T-helper 2 cell (primary cell): Measurements from ENCODE around the gene UBR2.
"Not testable (repeated sequence)": the region's sequence is repeated elsewhere in the genome, so short reads cannot be mapped to it uniquely, and the experiment has no call there.

ENCODE experiments used
- DNase-seq, 5 experiments: peaks; one replicate each; pipeline versions ENCODE4 v3.0.0 to v3.0.0-alpha.2; 2012 to 2022

UBR2 gene

DNA sequence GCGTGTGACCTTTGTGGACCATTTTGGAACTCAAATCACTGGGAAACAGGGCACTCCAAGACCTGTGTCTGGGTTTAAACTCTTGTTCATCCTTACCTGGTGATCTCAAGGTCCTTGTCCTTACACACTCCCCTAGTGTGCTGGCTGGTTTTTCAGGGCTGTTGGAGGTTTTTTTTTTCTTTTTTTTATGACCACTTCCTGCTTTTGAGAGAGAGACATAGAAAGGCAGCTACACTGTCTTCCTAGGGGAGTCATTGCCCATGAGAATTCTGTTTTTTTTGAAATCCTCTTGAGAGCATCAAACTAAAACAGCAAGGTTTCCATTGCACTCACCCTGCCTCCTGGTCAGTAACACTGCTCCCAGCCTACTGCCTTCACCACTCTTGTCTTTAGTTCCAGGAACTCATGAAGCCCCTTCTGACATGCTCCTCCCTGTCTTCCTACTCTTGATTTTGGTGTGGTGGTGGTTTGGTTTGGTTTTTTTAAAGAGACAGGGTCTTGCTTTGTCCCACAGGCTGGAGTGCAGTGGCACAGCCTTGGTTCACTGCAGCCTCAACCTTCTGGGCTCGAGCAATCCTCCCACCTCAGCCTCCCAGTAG lies 130.0 kb downstream of the UBR2 start:
- DNase-seq, result peak in 1 of 5 experiments; percentile 63

DNA sequence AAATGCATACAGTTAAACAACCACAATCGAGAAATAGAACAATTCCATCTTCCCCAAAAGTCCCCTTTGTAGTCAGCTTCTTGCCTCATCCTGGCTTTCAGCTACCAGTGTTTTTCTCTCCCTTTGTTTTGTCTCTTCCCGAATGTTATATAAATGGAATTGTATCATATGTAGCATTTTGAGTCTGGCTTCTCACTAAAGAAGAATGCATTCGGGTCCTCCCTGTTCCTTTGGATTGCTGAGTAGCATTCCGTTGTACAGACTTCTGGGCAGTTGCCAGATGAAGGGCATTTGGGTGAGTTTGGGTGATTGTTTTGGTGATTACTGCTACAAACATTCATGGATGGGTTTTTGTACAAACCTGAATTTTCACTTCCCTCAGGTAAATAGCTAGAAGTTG lies 130.8 kb downstream of the UBR2 start:
- DNase-seq, result no peak

DNA sequence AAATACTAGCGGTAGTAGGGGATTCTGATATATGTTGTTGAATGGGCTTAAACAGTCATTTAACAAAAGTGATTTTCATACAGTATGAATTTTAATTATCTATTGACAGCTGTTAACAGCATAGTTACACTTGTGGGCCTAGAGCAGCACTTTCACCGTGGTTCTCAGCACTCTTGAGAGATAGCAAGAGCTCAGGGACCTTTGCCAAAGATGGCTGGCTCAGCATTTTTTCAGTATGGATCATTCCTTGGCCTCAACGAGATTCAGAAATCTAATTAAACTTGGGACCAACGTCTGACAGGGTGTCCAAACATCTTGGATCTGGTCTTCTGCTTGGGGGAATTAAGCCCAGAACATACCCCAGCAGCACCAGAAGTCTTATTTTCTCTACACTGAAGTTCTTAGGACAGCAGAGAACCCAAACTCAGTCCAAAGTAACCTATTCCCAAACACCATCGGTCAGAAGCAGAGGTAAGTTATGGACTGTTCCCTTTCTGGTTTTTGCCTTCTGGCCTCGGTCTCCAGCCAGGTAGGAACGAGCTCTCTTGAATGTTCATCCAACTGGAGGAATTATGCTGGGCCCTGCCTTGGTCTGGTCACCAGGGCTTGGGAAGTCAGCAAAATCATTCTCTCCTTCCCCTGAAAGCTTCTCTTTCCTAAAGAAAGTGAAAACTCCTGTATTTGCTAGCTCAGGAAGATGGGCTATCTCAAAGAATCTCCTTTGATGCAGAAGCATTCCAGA lies 132.9 kb downstream of the UBR2 start:
- DNase-seq, result no peak

- DNase-seq, result no peak
Measured at GRCh38 chr6:42697268-42697655, 133.4 kb downstream of the UBR2 start.

- no peak for DNase-seq
Measured at GRCh38 chr6:42698217-42698616, 134.4 kb downstream of the UBR2 start.

GRCh38 chr6:42702200-42702599 lies 138.4 kb downstream of the UBR2 start:
- no peak for DNase-seq

DNA sequence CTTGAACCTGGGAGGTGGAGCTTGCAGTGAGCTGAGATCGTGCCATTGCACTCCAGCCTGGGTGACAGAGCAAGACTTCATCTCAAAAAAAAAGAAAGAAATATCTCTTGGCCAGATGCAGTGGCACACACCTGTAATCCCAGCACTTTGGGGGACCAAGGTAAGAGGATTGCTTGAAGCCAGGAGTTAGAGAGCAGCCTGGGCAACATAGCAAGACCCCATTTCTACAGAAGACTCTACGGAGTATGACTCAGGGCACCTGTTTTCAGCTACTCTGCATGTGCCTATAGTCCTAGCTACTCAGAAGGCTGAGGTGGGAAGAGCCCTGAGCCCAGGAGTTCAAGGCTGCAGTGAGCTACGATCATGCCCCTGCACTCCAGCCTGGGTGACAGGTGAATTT lies 139.0 kb downstream of the UBR2 start:
- not testable (repeated sequence) for DNase-seq

- DNase-seq, result no peak
Measured at GRCh38 chr6:42704251-42704936, 140.6 kb downstream of the UBR2 start.

DNA sequence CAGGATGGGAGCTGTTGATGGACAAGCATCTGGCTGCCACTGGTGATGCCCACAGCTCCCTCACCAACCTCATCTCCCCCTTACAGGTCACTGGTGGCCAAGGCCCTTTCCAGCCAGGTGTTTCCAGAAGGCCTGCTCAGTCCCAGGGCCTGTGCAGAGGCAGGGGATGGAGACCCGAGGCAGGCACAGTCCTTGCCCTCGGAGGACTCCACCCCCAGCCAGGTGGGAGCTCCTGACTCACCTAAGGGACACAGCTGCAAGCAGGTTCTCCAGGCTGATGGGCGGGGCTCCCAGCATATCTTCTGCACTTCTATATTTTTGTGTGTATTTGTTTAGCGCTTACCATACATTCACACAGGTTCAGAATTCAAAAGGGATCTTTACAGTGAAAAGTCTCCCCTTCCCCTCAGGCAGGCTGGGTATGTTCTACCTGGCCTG lies 141.1 kb downstream of the UBR2 start:
- no peak for DNase-seq

DNA sequence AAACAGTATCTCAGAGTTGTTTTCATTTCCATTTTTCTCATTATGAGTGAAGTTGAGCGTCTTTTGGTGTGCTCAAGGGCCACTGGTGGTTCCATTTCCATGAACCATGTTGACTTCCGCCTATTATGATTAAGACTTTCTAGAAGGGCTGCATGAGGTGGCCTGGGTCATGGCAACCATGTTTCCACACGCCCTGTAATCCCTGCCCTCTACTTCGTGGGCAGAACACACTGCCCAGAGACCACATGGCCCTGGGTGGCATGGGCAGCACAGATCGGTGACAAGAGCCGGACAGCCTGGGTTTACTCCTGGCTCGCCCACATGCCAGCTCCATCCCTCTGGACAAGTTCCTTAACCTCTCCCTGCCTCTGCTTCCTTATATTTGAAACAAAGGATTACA lies 143.8 kb downstream of the UBR2 start:
- DNase-seq, result no peak

DNA sequence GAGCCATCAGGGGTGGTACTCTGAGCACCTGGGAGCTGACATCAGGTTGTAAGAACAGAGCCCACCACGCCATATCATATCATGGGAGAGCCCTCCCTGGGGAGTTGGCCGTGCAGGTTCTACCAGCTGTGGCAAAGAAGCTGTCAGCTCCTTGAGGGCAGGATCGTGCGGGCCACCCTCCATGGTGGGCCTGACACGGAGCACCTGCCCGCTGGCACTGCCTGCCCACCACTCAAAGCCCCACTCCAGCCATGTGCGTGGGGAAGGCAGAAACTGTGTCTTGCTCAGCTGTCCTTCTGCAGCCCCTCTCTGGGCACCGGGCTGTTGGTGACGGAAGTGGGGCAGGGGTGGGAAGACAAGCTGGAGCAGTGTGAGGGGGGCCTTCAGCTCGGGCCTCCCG lies 144.3 kb downstream of the UBR2 start:
- DNase-seq, result no peak

DNA sequence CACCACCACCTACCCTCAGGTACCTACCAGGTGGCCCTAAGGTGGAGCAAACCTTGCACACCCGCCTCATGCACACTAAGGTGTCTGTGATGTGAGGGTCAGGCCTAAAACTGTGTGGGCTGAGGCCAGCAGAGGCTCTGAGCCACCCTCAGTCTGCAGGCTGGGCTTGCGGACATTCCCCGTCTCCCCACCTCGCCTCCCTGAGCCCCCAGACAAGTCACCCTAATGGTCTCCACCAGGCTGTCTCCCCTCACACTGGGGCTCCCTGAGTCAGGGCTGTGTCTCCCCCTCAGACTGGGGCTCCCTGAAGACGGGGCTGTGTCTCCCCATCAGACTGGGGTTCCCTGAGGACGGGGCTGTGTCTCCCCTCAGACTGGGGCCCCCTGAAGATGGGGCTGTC lies 146.0 kb downstream of the UBR2 start:
- DNase-seq, result no peak

GRCh38 chr6:42710316-42710715 lies 146.5 kb downstream of the UBR2 start:
- no peak for DNase-seq

DNA sequence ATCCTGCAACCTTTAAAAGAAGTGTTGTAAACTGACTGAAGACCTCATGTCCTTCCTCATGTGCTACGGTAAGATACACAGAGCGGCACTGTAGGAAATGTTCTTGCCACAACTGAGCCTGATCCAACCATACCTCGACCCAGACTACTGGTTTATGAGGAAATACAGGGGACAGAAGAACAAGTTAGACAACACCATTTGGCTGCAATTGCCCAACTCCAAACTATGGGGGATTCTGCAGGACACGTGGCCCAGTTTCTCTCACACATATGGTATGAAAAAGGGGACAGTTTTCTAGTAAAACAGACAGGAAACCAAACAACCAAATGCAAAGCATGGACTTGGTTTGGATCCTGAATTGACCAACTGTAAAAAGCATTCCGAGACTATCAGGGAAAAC lies 148.1 kb downstream of the UBR2 start:
- DNase-seq, result no peak

GRCh38 chr6:42714098-42714761 lies 150.4 kb downstream of the UBR2 start:
- DNase-seq, result no peak

GRCh38 chr6:42715871-42716270 lies 152.0 kb downstream of the UBR2 start:
- DNase-seq, result no peak

GRCh38 chr6:42720739-42721138 lies 156.9 kb downstream of the UBR2 start:
- no peak for DNase-seq

- DNase-seq, result no peak
Measured at GRCh38 chr6:42722497-42722896, 158.7 kb downstream of the UBR2 start, which contains the start of gene PRPH2. Gene PRPH2, minus strand, starts transcription at chr6:42722597. Its CDS starts 263 bp downstream, at chr6:42722334.

GRCh38 chr6:42724825-42725224 lies 161.0 kb downstream of the UBR2 start:
- no peak for DNase-seq

- DNase-seq, result no peak
Measured at GRCh38 chr6:42726026-42726425, 162.2 kb downstream of the UBR2 start.

DNA sequence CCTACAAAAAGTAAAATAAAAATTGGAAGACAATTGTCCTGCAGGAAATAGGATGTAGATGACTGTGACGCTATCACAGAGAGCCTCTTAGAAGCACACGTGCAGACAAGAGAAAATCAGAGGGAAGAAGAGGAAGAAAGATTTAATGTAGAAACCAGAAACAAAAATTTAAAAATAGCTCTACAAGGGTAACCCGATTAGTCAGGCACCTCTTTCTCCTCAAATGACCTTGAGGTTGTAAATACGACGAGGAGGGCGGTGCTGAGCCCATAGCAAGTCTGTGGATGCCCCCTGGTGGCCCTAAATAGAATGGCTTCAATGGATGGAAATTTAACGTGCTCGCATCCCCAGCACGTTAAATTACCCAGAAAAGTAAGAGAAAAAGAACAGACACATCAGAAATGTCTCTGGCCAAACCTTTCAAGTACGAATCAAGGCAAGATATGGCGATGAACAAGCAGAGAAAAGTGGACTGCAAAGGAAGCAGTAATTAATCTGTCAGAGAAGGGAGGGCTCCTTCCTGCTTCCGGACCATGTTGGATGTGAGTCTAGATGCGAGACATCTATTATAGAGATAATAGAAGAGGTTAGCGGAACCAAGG lies 162.8 kb downstream of the UBR2 start:
- peak in 4 of 5 experiments; percentile 46 to 93 (median 62) for DNase-seq

- no peak for DNase-seq
Measured at GRCh38 chr6:42727087-42727611, 163.3 kb downstream of the UBR2 start.

DNA sequence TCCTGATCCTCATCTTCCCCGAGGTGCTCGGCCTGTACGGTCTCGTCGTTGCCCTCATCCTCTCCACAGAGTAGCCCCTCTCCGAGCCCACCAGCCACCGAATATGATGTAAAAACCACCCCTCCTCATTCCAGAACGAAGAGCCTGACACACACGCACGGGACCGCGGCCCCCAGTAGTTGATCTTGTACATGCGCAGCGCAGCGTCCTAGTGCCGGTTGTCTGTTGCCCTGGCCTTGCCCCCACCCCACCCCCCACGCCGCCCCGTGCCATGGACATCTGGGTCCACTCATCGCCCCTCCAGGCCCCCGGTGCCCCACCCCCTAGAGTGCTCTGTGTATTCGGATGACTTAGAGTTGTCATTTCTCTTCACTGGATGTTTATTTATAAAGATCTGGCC lies 163.8 kb downstream of the UBR2 start:
- no peak for DNase-seq
